ENCODE data around the gene ATG101. TPM values are rescaled to one million over a fixed set of nuclear protein-coding genes. Genes with fewer than 3 reads are reported as not detected.

ATG101 gene
- total RNA-seq, 2 experiments from 2014 or later, result 30.5 to 30.8 TPM

DNA sequence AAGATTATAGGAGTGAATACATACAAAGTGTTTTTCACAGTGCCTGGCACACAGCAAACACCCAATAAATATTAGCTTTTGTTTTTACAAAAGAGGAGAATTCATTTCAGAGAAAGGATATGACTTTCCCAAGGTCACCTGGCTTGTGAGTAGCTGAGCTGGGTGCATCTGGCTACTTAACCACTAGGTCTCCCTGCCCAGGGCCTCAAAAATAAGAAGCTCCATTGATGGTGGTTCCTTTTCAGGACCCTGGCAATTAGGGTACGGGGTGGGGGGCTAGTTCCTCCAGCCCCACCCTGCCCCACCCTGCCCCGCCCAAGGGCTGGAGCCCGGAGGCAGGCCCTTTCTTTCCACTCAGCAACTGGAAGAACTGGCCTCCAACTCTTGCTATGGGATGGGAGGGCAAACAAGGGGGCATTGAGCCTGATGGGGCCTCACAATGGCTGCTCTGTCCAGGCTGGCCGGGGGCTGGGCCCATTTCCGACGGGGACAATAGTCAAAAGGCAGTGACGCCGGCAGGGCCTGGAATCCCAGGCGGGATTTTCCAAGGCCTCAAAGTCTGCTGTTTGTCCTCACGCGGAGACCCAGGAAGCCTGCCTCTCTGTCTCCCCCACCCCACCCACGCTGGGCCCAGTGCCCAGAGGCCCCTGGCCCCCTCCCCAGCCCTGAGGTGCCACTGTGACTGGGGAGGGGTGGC, 8.2 kb upstream of the ATG101 start:
- POLR2A ChIA-PET, result interaction anchor here (1.1 to 3.7 kb wide), 3 partner anchors 8 to 36 kb away, joined by 5 to 14 read pairs (median 6); partner anchors contain the start of genes ATG101 and NR4A1
- Mint-ChIP-seq H3K4me1 (peaks cover 10% of the 10 kb centered on the region), H3K36me3 (ENCODE audit: low read depth) (no peaks in the 10 kb centered on the region), H3K9me3 (no peaks in the 10 kb centered on the region), H3K27me3 (peaks cover 7% of the 10 kb centered on the region), H3K4me3 (no peak overlapping the region), H3K27ac (no peak overlapping the region)
- CTCF ChIA-PET, result interaction anchor here (0.9 to 18.2 kb wide), 3 partner anchors 9 to 38 kb away, joined by 3 to 290 read pairs (median 6); partner anchors contain the start of gene ATG101
- no peak for DNase-seq

DNA sequence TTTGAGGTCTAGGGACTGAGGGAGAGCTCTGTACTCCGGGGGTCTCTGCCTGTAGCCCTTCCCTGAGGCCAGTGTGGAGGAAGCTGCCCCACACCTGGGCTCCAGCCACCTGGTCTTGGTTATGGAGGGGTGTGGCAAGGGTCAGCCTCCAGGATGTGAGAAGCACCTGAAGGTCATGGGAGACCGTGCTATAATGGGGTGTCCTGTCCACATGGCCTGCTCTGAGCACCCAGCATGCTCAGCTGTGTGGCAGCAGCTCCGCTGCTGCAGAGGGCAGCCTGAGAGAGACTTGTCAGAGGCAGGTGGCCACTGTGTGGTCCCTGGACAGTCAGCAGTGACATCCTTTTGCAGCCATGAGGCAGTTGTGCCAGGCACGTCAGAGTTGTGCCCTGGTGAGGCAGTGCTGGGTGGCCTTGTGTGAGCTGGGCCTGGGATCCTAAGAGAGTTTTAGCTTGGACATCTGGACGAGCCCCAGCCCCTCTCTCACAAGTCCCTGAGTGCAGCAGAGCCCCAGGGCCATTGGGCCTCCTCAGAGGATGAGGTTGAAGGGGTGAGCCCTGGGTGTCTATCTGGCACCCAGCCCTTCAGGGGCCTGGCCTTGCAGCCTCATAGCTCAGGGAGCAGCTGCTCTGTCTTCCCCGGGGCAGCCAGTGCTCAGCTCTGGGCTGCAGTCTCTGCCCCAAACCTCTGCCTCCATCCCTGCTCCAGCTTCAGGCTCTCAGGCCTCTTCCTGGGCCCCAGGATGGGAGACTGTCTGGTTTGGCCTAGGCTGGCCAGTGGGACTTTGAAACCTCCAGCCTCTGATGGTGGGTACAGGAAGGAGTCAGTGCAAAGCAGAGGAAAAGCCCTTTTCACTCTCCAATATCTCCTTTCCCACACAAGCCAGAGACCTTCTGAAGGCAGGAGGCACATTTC, 7.4 kb upstream of the ATG101 start:
- Mint-ChIP-seq H3K36me3 (ENCODE audit: low read depth) (no peaks in the 10 kb centered on the region), H3K4me1 (peaks cover 16% of the 10 kb centered on the region), H3K9me3 (no peaks in the 10 kb centered on the region), H3K4me3 (no peak overlapping the region), H3K27ac (no peak overlapping the region), H3K27me3 (peaks cover 7% of the 10 kb centered on the region)
- POLR2A ChIA-PET, result interaction anchor here (1.1 to 3.7 kb wide), 3 partner anchors 8 to 37 kb away, joined by 5 to 14 read pairs (median 6); partner anchors contain the start of genes ATG101 and NR4A1
- CTCF ChIA-PET, result interaction anchor here (1.2 to 18.2 kb wide), 2 partner anchors 21 to 39 kb away, joined by 3 to 290 read pairs; no protein-coding TSS in a partner anchor
- no peak for DNase-seq

DNA sequence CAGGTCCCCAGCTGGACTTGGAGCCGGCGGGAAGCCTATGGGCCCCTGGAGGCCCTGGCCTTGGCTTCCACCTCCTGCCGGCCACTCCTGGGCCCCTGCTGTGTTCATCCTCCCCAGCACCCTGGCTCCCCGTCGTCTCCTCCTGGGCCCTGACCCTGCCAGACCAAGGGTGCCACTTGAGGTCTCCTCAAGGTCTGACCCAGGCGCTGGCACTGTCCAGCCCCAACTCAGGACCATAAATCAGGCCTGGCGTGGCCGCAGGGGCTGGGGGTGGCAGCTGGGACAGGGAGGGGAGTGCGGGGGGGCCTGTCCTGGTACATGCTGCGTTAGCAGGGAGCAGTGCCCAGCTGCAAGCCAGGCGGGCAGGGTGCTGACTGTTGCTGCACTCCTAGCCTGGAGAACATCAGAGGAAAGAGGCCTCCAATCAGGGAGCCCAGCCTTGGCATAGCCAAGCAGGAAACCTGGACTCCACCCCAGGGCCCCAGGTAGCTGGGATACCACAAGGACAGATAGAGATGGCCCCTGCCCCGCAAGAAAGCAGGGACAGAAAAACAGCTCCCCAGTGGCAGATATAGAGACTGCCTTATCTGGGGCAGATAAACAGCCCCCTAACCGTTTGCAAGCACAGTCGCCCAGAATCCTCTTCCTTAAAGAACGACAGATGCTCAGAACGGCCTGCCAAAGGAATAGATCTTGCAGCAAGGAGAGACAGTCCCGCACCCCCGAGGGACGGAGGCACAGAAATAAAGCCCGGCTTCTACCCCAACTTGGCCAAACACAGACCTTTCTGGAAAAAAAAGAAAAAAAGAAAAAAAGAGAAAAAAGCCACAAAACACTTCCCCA, 6.5 kb upstream of the ATG101 start:
- DNase-seq, result no peak
- POLR2A ChIA-PET, result interaction anchor here (1.0 to 3.7 kb wide), 3 partner anchors 12 to 92 kb away, joined by 3 to 14 read pairs (median 6); partner anchors contain the start of gene NR4A1
- H3K4me1 Mint-ChIP-seq, result peaks cover 16% of the 10 kb centered on the region
- H3K27ac Mint-ChIP-seq, result no peak overlapping the region
- H3K9me3 Mint-ChIP-seq, result no peaks in the 10 kb centered on the region
- CTCF ChIA-PET, result interaction anchor here (18.2 kb wide), 1 partner anchor 40 kb away, joined by 290 read pairs; no protein-coding TSS in a partner anchor
- H3K4me3 Mint-ChIP-seq, result no peak overlapping the region
- peaks cover 7% of the 10 kb centered on the region for H3K27me3 Mint-ChIP-seq
- no peaks in the 10 kb centered on the region for H3K36me3 Mint-ChIP-seq (ENCODE audit: low read depth)

DNA sequence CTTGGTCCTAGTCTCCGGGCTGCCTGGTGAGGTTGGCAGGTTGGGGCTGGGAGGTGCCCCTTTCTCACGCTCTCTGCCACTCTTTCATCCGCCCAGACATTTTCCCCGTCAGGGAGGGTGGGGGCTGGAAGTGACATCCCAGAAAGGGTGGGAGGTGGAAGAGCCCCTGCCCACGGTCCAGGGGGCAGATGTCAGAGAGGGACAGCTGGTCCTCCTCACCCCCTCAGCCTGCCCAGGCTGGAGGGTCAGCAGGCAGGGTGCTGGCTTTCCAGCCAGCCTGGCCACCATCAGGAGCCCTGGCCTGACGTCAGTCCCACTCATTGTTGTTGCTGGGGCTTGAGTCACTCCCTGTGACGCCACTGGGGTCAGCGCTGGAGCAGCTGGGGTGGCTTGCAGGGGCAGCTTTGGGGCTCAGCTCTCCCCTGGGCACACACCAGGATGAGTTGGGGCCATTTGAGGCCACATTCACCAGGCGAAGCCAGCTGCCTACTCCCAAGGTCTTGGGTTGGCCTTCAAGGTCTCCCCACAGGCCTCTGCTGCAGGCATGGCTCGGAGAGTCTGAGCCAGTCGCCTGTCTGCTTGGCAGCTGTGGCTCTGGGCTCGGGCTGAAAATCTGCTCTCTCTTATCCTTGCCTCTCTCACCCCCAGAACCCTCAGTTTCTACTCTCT, 5.7 kb upstream of the ATG101 start:
- POLR2A ChIA-PET, result interaction anchor here (1.0 to 3.7 kb wide), 2 partner anchors 13 to 92 kb away, joined by 3 to 14 read pairs; partner anchors contain the start of gene NR4A1
- Mint-ChIP-seq H3K27ac (no peak overlapping the region), H3K9me3 (no peaks in the 10 kb centered on the region), H3K4me1 (peaks cover 18% of the 10 kb centered on the region), H3K36me3 (ENCODE audit: low read depth) (no peaks in the 10 kb centered on the region), H3K27me3 (peaks cover 7% of the 10 kb centered on the region), H3K4me3 (no peak overlapping the region)
- DNase-seq, result no peak
- CTCF ChIA-PET, result interaction anchor here (18.2 kb wide), 1 partner anchor 41 kb away, joined by 290 read pairs; no protein-coding TSS in a partner anchor

- H3K27ac Mint-ChIP-seq, result no peak overlapping the region
- H3K4me1 Mint-ChIP-seq, result peaks cover 39% of the 10 kb centered on the region
- CTCF ChIA-PET, result interaction anchor here (2.2 to 18.2 kb wide), 4 partner anchors 16 to 95 kb away, joined by 6 to 290 read pairs (median 36); partner anchors contain the start of gene NR4A1
- peaks cover 7% of the 10 kb centered on the region for H3K27me3 Mint-ChIP-seq
- POLR2A ChIA-PET, result interaction anchor here (1.1 kb wide), 1 partner anchor 15 kb away, joined by 3 read pairs; the partner anchor contains the start of gene NR4A1
- H3K9me3 Mint-ChIP-seq, result no peaks in the 10 kb centered on the region
- H3K4me3 Mint-ChIP-seq, result no peak overlapping the region
- peaks cover 9% of the 10 kb centered on the region for H3K36me3 Mint-ChIP-seq (ENCODE audit: low read depth)
- no peak for DNase-seq
These were observed 3.3 kb upstream of the ATG101 start for GRCh38 chr12:52066346-52067080.

DNA sequence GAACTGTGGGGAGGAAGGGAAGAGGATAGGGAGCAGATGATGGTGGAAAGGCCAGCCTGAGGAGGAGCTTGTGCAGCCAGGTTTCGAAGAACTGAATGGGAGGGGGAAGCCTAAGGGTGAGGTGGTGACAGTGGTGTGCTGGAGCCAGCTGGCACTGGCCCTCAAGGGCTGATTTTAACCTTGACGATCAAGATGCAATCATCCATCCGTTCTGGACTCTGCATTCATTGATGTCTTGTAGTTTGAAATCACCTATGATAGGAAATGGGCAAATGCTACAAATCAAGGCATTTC, 2.8 kb upstream of the ATG101 start:
- Mint-ChIP-seq H3K27ac (no peak overlapping the region), H3K4me1 (peaks cover 43% of the 10 kb centered on the region), H3K9me3 (no peaks in the 10 kb centered on the region), H3K36me3 (ENCODE audit: low read depth) (peaks cover 11% of the 10 kb centered on the region), H3K4me3 (no peak overlapping the region), H3K27me3 (peaks cover 7% of the 10 kb centered on the region)
- DNase-seq, result no peak
- CTCF ChIA-PET, result interaction anchor here (2.2 to 18.2 kb wide), 4 partner anchors 16 to 95 kb away, joined by 6 to 290 read pairs (median 36); partner anchors contain the start of gene NR4A1
- POLR2A ChIA-PET, result interaction anchor here (1.1 kb wide), 1 partner anchor 16 kb away, joined by 3 read pairs; the partner anchor contains the start of gene NR4A1

- no peak for DNase-seq
- ChIA-PET POLR2A (interaction anchor here (1.0 to 4.9 kb wide), 13 partner anchors 9 to 249 kb away, joined by 3 to 83 read pairs (median 4); partner anchors contain the start of gene NR4A1), CTCF (interaction anchor here (0.7 to 18.2 kb wide), 16 partner anchors 9 to 99 kb away, joined by 3 to 290 read pairs (median 5); partner anchors contain the start of gene NR4A1)
- peaks cover 62% of the 10 kb centered on the region for H3K4me1 Mint-ChIP-seq
- peaks cover 36% of the 10 kb centered on the region for H3K36me3 Mint-ChIP-seq (ENCODE audit: low read depth)
- peak overlapping the region; percentile 98 for H3K4me3 Mint-ChIP-seq
- H3K9me3 Mint-ChIP-seq, result no peaks in the 10 kb centered on the region
- H3K27ac Mint-ChIP-seq, result peak overlapping the region; percentile 96
- peaks cover 2% of the 10 kb centered on the region for H3K27me3 Mint-ChIP-seq
These were observed 577 bp downstream of the ATG101 start for GRCh38 chr12:52070185-52070925.

DNA sequence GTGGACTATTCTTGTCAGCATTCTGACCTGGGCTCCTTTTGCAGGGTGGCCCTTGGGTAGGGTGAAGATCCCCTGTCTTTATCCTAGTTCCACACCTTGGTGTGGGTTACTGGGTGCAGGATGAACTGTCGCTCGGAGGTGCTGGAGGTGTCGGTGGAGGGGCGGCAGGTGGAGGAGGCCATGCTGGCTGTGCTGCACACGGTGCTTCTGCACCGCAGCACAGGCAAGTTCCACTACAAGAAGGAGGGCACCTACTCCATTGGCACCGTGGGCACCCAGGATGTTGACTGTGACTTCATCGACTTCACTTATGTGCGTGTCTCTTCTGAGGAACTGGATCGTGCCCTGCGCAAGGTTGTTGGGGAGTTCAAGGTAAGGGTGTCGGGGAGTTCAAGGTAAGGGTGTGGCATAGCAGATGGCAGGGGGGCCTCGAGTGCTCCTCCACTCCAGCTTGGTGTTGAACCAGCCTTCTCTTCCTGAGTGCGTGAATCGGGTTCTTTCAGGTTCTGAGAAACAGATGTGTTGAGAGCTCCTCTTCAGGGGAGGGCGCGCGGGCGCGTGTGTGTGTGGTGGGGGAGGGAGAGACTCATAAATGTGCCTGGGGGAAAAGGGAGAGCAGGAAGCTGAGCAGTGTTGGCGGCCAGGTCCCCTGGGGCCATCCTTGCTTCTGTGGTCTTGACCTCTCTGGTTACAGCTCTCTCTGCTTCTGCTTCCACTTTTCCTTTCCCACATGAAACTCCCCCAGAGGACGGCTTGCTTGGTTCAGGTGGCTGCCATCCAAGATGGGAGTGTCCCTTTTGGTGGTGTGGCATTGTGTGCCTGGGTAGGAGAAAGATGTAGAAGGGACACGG, 4.0 kb downstream of the ATG101 start:
- Mint-ChIP-seq H3K4me3 (no peak overlapping the region), H3K27me3 (no peaks in the 10 kb centered on the region), H3K9me3 (no peaks in the 10 kb centered on the region), H3K27ac (no peak overlapping the region), H3K36me3 (ENCODE audit: low read depth) (peaks cover 57% of the 10 kb centered on the region), H3K4me1 (peaks cover 46% of the 10 kb centered on the region)
- ChIA-PET CTCF (interaction anchor here (18.2 kb wide), 1 partner anchor 50 kb away, joined by 290 read pairs; no protein-coding TSS in a partner anchor), POLR2A (interaction anchor here (1.9 kb wide), 1 partner anchor 49 kb away, joined by 5 read pairs; no protein-coding TSS in a partner anchor)
- no peak for DNase-seq

DNA sequence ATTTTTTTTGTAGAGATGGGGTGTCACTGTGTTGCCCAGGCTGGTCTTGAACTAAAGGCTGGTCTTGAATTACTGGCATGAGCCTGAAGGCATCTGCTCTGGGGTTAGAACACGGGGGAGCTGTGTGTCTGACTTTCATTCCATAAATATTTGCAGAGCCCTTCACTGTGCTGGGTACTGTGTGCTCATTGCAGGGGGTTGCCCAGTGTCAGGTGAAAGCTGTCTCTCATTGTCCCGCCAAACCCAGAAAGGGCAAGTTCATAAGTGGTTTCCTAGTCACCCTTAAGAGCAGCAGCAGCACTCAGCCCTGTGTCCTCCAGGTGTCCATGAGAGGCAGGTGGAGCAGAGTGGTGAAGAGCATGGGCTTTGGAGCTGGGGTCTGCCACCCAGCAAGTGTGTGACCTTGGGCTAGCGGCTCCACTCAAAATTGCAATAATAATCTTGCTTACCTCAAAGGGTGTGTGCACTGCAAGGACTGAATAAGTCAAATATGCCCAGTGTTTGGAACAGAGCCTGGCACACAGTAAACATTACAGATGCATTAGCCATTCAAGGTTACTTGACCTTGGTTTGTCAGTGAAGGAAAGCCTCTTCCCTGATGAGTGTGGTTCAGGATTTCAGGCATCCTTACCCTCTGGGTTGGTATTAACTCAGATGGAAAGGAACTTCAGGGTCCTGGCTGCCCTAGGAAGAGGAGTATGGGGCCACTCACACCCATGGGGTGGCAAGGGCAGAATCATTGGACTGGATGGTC, 5.4 kb downstream of the ATG101 start:
- H3K9me3 Mint-ChIP-seq, result no peaks in the 10 kb centered on the region
- peaks cover 53% of the 10 kb centered on the region for H3K36me3 Mint-ChIP-seq (ENCODE audit: low read depth)

More for the DNA sequence above, 5.4 kb downstream of the ATG101 start:
- Mint-ChIP-seq H3K4me1 (peaks cover 37% of the 10 kb centered on the region), H3K4me3 (no peak overlapping the region), H3K27ac (no peak overlapping the region), H3K27me3 (no peaks in the 10 kb centered on the region)
- no peak for DNase-seq
- POLR2A ChIA-PET, result no interaction called here
- CTCF ChIA-PET, result interaction anchor here (18.2 kb wide), 1 partner anchor 52 kb away, joined by 290 read pairs; no protein-coding TSS in a partner anchor
